Mammary epithelial cell (primary cell): Measurements from ENCODE around the gene SMOC1.

Source experiments
- EZH2 ChIP-seq: IDR thresholded peaks from 2 replicates; pipeline ENCODE4 v1.6.1; 2012; ENCODE audit warnings: low read length, inconsistent platforms, borderline replicate concordance
- TF ChIP-seq, protein P1 (sequence below), 2 donors: IDR thresholded peaks in 1 of 2; conservative IDR thresholded peaks in 1 of 2; 2 replicates each; pipeline ENCODE4 v1.5.1; 2011 to 2012; ENCODE audit warnings: inconsistent platforms in 2 of 2, low read length in 2 of 2, mild to moderate bottlenecking in 2 of 2, control low read depth in 1 of 2, low read depth in 1 of 2; ENCODE audit not compliant: insufficient read depth in 1 of 2; ENCODE audit errors: extremely low read depth in 1 of 2

DNA sequence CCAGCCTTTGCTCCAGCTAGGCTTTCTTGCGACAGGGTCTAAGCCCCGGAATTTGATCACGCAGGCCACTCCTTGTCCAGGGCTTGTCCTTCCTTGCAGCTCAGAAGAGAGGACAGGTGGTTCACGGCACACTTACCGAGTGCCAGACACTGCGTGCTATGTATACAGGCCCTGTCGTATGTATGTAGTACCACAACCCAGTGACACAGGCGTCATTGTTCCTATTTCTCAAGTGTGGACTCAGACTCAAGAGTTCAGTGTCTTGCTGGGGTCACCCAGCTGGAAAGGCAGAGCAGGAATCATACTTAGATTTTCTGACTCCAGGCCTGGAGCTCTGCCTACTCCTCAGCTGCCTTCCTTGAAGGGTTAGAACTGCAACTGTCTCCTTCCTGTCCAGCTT, 153.9 kb downstream of the SMOC1 start:
- TF ChIP-seq, protein P1, sequence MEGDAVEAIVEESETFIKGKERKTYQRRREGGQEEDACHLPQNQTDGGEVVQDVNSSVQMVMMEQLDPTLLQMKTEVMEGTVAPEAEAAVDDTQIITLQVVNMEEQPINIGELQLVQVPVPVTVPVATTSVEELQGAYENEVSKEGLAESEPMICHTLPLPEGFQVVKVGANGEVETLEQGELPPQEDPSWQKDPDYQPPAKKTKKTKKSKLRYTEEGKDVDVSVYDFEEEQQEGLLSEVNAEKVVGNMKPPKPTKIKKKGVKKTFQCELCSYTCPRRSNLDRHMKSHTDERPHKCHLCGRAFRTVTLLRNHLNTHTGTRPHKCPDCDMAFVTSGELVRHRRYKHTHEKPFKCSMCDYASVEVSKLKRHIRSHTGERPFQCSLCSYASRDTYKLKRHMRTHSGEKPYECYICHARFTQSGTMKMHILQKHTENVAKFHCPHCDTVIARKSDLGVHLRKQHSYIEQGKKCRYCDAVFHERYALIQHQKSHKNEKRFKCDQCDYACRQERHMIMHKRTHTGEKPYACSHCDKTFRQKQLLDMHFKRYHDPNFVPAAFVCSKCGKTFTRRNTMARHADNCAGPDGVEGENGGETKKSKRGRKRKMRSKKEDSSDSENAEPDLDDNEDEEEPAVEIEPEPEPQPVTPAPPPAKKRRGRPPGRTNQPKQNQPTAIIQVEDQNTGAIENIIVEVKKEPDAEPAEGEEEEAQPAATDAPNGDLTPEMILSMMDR (conservative IDR thresholded peaks at IDR 0.05 in 1 of 2, IDR thresholded peaks at IDR 0.05 in 1 of 2; ENCODE audit: extremely low read depth in 1 of 2, insufficient read depth in 1 of 2, low read depth in 1 of 2, low read length in 2 of 2), result no peak
- no peak for TF ChIP-seq EZH2
